ENCODE data around the gene MED9.

DNA sequence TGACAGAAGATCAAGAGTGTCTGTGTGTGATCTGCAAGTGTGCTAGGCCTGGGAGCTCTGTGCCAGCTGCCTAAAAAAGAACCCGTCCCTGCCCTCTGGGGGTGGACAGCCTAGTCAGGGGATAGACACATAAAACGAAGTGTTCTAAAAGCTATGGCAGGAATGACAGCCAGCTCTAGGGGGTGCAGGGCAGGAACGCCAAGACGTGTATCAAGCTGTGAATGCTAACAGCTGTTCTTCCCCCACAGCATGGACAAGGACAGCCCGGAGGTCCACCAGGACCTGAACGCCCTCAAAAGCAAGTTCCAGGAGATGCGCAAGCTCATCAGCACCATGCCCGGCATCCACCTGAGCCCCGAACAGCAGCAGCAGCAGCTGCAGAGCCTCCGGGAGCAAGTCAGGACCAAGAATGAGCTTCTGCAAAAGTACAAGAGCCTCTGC lies 14.3 kb downstream of the MED9 start:
- TF ChIP-seq, protein P1, sequence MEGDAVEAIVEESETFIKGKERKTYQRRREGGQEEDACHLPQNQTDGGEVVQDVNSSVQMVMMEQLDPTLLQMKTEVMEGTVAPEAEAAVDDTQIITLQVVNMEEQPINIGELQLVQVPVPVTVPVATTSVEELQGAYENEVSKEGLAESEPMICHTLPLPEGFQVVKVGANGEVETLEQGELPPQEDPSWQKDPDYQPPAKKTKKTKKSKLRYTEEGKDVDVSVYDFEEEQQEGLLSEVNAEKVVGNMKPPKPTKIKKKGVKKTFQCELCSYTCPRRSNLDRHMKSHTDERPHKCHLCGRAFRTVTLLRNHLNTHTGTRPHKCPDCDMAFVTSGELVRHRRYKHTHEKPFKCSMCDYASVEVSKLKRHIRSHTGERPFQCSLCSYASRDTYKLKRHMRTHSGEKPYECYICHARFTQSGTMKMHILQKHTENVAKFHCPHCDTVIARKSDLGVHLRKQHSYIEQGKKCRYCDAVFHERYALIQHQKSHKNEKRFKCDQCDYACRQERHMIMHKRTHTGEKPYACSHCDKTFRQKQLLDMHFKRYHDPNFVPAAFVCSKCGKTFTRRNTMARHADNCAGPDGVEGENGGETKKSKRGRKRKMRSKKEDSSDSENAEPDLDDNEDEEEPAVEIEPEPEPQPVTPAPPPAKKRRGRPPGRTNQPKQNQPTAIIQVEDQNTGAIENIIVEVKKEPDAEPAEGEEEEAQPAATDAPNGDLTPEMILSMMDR (conservative IDR thresholded peaks at IDR 0.05; ENCODE audit: low read depth, low read length): no peak
- TF ChIP-seq EZH2 (IDR thresholded peaks at IDR 0.05; ENCODE audit: low read length, unreplicated experiment): no peak
- TF ChIP-seq EZH2phosphoT487 (IDR thresholded peaks at IDR 0.05; ENCODE audit: borderline replicate concordance, low read length): no peak

Measured in PC-3 (cell line).